ENCODE measurements around the gene ESR2. TPM values are rescaled to one million over a fixed set of nuclear protein-coding genes. Genes with fewer than 3 reads are reported as not detected.

ESR2 gene
- total and polyA plus RNA-seq, 2 of the 8 experiments (the other 6 are each of a cell fraction or from before 2014, with no cell fraction given), result 0.19 to 0.23 TPM

- H3K4me2 ChIP-seq (ENCODE audit: insufficient read depth in 1 of 2, low read depth in 2 of 2, low read length in 2 of 2), result peak overlapping the region in 1 of 2 experiments; percentile 7; a peak in 1 of 4 replicates
- no peak overlapping the region for H3K27ac ChIP-seq (ENCODE audit: low read depth, low read length)
- no peaks in the 10 kb centered on the region for H3K36me3 ChIP-seq (ENCODE audit: control insufficient read depth in 2 of 4, insufficient read depth in 4 of 4, low read length in 3 of 4)
- no peak overlapping the region for H3K4ac ChIP-seq (replicated peaks; ENCODE audit: insufficient read length, low read depth, low read length)
- no peak overlapping the region for H3K4me3 ChIP-seq (ENCODE audit: extremely low read depth in 1 of 4, insufficient read depth in 2 of 4, low read depth in 3 of 4, low read length in 4 of 4)
- no peak overlapping the region for H2AFZ ChIP-seq (ENCODE audit: low read length)
- no peak overlapping the region for H2BK5ac ChIP-seq (ENCODE audit: low read depth, low read length)
- no peak overlapping the region for H2BK20ac ChIP-seq (ENCODE audit: low read length)
- WGBS, 2 experiments (ENCODE audit: extremely low coverage in 1 of 2, insufficient coverage in 1 of 2, insufficient read length in 1 of 2, insufficient replicate concordance in 2 of 2, low coverage in 1 of 2, low lambda C conversion rate in 2 of 2, missing lambda C conversion rate in 1 of 2), result 70% methylated on average over 4 of the region's 4 CpGs; no CpG with 5 or more reads in 1 of the 2 experiments
- TF ChIP-seq TCF12 (IDR thresholded peaks at IDR 0.05; ENCODE audit: low read depth, low read length), result no peak
- no peak for TF ChIP-seq SP1 (IDR thresholded peaks at IDR 0.05; ENCODE audit: low read depth, low read length)
- no peak overlapping the region for H2AK5ac ChIP-seq (ENCODE audit: low read depth, low read length)
- DNase-seq (ENCODE audit: low read depth in 1 of 2, low spot score in 2 of 2), result no peak
- CTCF ChIA-PET (ENCODE audit: partially characterized antibody), result interaction anchor here (0.6 to 2.6 kb wide), 11 partner anchors 9 to 424 kb away, joined by 3 to 14 read pairs (median 4); no protein-coding TSS in a partner anchor
- POLR2A ChIA-PET (ENCODE audit: partially characterized antibody), result interaction anchor here (1.4 kb wide), 1 partner anchor 14 kb away, joined by 3 read pairs; no protein-coding TSS in a partner anchor
- H3K56ac ChIP-seq (replicated peaks; ENCODE audit: insufficient read length, low read depth, low read length), result no peak overlapping the region
- no peaks in the 10 kb centered on the region for H3K9me3 ChIP-seq (ENCODE audit: insufficient read depth in 2 of 2, low read depth in 1 of 2, low read length in 1 of 2)
- H3K4me1 ChIP-seq (replicated peaks in 1 of 4; ENCODE audit: control insufficient read depth in 3 of 4, insufficient read depth in 4 of 4, low read length in 3 of 4), result peaks cover 8 to 20% (median 13%) of the 10 kb centered on the region in 4 experiments
- no peak overlapping the region for H2BK12ac ChIP-seq (ENCODE audit: low read depth, low read length)
- no peak overlapping the region for H3K14ac ChIP-seq (ENCODE audit: insufficient read length)
- peaks cover 0 to 5% of the 10 kb centered on the region in 2 experiments; a peak in 1 of 4 replicates for H3K79me2 ChIP-seq (ENCODE audit: control insufficient read depth in 1 of 2, insufficient read depth in 2 of 2, low read length in 2 of 2)
- no peak overlapping the region for H2BK15ac ChIP-seq (ENCODE audit: low read length)
- H3K18ac ChIP-seq (ENCODE audit: extremely low read depth, low read length), result peak overlapping the region; percentile 54; the same call in 1 of the 2 replicates
- no peak overlapping the region for H2BK120ac ChIP-seq (replicated peaks; ENCODE audit: low read depth, low read length)
- no peaks in the 10 kb centered on the region for H3K27me3 ChIP-seq (replicated peaks in 1 of 4; ENCODE audit: control insufficient read depth in 3 of 4, extremely low read depth in 1 of 4, insufficient read depth in 3 of 4, low read length in 3 of 4)
- FAIRE-seq, result no peak
- H4K20me1 ChIP-seq (replicated peaks in 1 of 2; ENCODE audit: control insufficient read depth in 1 of 2, insufficient read depth in 2 of 2, low read length in 2 of 2), result peaks cover 0 to 2% of the 10 kb centered on the region in 2 experiments
- no peak overlapping the region for H3K23ac ChIP-seq (ENCODE audit: insufficient read length)
- H3K23me2 ChIP-seq (ENCODE audit: low read depth, low read length), result no peaks in the 10 kb centered on the region
- H3K79me1 ChIP-seq (ENCODE audit: low read depth, low read length), result no peaks in the 10 kb centered on the region; the same call in 1 of the 2 replicates
- H3K9ac ChIP-seq (replicated peaks in 1 of 4; ENCODE audit: extremely low read depth in 1 of 4, low read depth in 3 of 4, low read length in 3 of 4), result no peak overlapping the region
- no peak overlapping the region for H4K8ac ChIP-seq (ENCODE audit: extremely low read depth, insufficient read depth, low read length)
- no peak overlapping the region for H4K5ac ChIP-seq (ENCODE audit: insufficient read length, low read depth, low read length)
- no peak overlapping the region for H4K91ac ChIP-seq (replicated peaks; ENCODE audit: insufficient read length, low read length)
Measured at GRCh38 chr14:64200170-64200569, 94.0 kb downstream of the ESR2 start.
